A673 (cell line): Measurements from ENCODE around the gene CHAC2.

Experiments used
- EZH2 ChIP-seq: fragments of 200-600 bp; sonication (generic); IDR thresholded peaks from 2 replicates; pipeline ENCODE4 v1.6.1; 2017; ENCODE audit warnings: borderline replicate concordance, low read depth, mild to moderate bottlenecking, mixed read lengths, antibody characterized with exemption, low read length; ENCODE audit not compliant: poor library complexity, severe bottlenecking
- TF ChIP-seq, protein P1 (sequence below): fragments of 300-800, 200-600 bp; sonication (generic); conservative IDR thresholded peaks from 2 replicates; pipeline ENCODE4 v1.5.1; 2017; ENCODE audit warnings: low read depth, mild to moderate bottlenecking, antibody characterized with exemption, low read length, moderate library complexity, mixed read lengths

DNA sequence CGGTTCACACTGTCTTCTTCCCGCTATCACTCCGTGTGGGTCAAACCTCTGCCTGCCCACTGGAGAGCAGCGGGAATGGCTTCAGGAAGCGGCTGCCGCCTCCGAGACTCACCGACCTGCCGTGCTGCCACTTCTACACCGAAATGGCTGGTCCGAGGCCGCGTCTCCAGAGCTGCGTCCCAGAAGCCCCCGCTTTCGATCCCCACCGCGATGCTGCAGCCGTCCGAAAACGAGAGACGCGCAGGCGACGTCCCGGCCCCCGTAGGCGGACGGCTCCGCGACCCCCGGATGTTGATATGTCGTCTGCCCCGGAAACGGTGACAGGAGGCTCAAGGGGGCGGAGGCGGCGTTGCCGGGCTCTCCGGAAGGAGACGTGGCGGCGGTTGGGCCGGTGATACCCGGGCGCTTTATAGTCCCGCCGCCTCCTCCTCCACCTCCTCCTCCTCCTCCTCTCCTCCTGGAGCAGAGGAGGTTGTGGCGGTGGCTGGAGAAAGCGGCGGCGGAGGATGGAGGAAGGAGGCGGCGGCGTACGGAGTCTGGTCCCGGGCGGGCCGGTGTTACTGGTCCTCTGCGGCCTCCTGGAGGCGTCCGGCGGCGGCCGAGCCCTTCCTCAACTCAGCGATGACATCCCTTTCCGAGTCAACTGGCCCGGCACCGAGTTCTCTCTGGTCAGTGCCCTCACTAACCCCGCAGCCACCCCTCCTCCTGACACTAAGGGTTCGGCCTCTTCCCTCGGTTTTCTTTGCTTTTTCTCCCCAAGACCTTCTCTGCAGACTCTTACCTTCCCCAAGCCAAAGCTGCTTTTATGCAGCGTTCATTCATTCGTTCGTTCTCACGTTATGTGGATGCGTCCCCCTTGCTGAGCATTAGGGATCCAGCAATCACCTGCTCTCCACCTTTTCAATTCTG is 19.4 kb downstream of the CHAC2 start, which contains the start of the genes ASB3 and ERLEC1:
- TF ChIP-seq, protein P1, sequence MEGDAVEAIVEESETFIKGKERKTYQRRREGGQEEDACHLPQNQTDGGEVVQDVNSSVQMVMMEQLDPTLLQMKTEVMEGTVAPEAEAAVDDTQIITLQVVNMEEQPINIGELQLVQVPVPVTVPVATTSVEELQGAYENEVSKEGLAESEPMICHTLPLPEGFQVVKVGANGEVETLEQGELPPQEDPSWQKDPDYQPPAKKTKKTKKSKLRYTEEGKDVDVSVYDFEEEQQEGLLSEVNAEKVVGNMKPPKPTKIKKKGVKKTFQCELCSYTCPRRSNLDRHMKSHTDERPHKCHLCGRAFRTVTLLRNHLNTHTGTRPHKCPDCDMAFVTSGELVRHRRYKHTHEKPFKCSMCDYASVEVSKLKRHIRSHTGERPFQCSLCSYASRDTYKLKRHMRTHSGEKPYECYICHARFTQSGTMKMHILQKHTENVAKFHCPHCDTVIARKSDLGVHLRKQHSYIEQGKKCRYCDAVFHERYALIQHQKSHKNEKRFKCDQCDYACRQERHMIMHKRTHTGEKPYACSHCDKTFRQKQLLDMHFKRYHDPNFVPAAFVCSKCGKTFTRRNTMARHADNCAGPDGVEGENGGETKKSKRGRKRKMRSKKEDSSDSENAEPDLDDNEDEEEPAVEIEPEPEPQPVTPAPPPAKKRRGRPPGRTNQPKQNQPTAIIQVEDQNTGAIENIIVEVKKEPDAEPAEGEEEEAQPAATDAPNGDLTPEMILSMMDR = no peak
- TF ChIP-seq EZH2 = no peak
